Heart right ventricle (tissue), 16 donors: ENCODE data around the gene C4orf50. TPM values are rescaled to one million over a fixed set of nuclear protein-coding genes. Genes with fewer than 3 reads are reported as not detected.

Source experiments
- ATAC-seq, 8 donors: fragments of 200-7000 bp; cut with Tn5 transposase; one replicate each; pipeline ENCODE4 v1.9.1; 2020; ENCODE audit warnings: mild to moderate bottlenecking in 8 of 8, moderate library complexity in 8 of 8, moderate number of reproducible peaks in 1 of 8
- DNase-seq, 2 donors: peaks; one replicate each; pipeline ENCODE4 v3.0.0-alpha.2; 2020
- H3K27ac ChIP-seq, 10 donors: fragments of 200-600 bp; sonication (generic) in 2 of 10; one replicate each; pipeline versions ENCODE4 v1.5.0 to v1.8.0; 2020 to 2022; ENCODE audit warnings: mild to moderate bottlenecking in 3 of 10
- H3K27me3 ChIP-seq, 7 donors: fragments of 200-600 bp; one replicate each; pipeline ENCODE4 v1.8.0; 2021 to 2022; ENCODE audit warnings: mild to moderate bottlenecking in 2 of 7
- H3K36me3 ChIP-seq, 9 donors: fragments of 200-600 bp; sonication (generic) in 1 of 9; one replicate each; pipeline versions ENCODE4 v1.5.0 to v1.8.0; 2020 to 2022; ENCODE audit warnings: mild to moderate bottlenecking in 2 of 9
- H3K4me1 ChIP-seq, 9 donors: fragments of 200-600 bp; sonication (generic) in 1 of 9; one replicate each; pipeline versions ENCODE4 v1.5.0 to v1.8.0; 2020 to 2022; ENCODE audit warnings: mild to moderate bottlenecking in 4 of 9
- H3K4me3 ChIP-seq, 10 donors: fragments of 200-600 bp; sonication (generic) in 2 of 10; one replicate each; pipeline versions ENCODE4 v1.5.0 to v1.8.0; 2020 to 2022; ENCODE audit warnings: mild to moderate bottlenecking in 7 of 10, moderate library complexity in 2 of 10
- H3K9me3 ChIP-seq, 11 donors: fragments of 200-600 bp in 10 of 11; sonication (generic) in 2 of 11; one replicate each; pipeline versions ENCODE4 v1.5.0 to v1.8.0; 2013 to 2022; ENCODE audit warnings: mild to moderate bottlenecking in 2 of 11, control low read depth in 1 of 11, moderate library complexity in 1 of 11
- CTCF ChIP-seq, 9 donors: fragments of 200-600 bp; sonication (generic) in 2 of 9; IDR thresholded peaks; one replicate each; pipeline versions ENCODE4 v1.5.0 to v1.8.0; 2021 to 2022; ENCODE audit warnings: antibody characterized with exemption in 9 of 9, mild to moderate bottlenecking in 5 of 9, moderate library complexity in 1 of 9
- WGBS, 2 donors: extraction: QIAGEN DNeasy Blood & Tissue Kit; methylation state at CpG; one replicate each; pipeline ENCODE4 v1.1.7; 2013; ENCODE audit warnings: inconsistent platforms in 1 of 2; 5-methylcytosine and 5-hydroxymethylcytosine counted together
- intact Hi-C, 10 donors: fragments of 100-400 bp; cut with DNase I; formaldehyde crosslinking; loops; one replicate each; pipeline versions ENCODE4 v1.11.1 to v1.14.2; 2022
- polyA plus RNA-seq, 2 donors: library from polyadenylated mRNA; stranded (reverse); fragments of 200-250 nt; gene quantifications; one replicate each; pipeline ENCODE4 v1.2.3, GENCODE V29; 2013
- total RNA-seq, 10 donors: library from RNA; stranded (reverse); fragmentation: NEBNext Ultra II Directional in 3 of 10; extraction: Animal tissue kit (Norgen Biotek cat#: 25700) in 3 of 10; gene quantifications; one replicate each; pipeline versions ENCODE4 v1.2.1 to v1.2.4, GENCODE V29; 2021 to 2023
- donor health status: Arrhythmogenic right ventricular cardiomyopathy.
- donor health status: ischemic (EF 13 %, LVEDD 7.1; RV severe dilation, severe dysfunction).
- donor health status: healthy with polysubstance abuse.
- donor health status: DM: no; HTN: yes; CAD: no.
- donor health status: DM: no; HTN: no; CAD: no.
- donor health status: ischemic (EF 25% LVEDD 6.9; RV normal size, moderate dysfunction).
- donor health status: ischemic (EF 25% LVEDD 5.7; RV mildly dilated, moderate dysfunction).
- donor health status: healthy.
- donor health status: DM: yes; HTN: yes; CAD: no.
- donor health status: Ischemic cardiomyopathy.
- donor health status: ischemic (EF 35%, LVEDD 5.7; RV mildly dilated, moderate dysfunction).
- donor health status: nonischemic (EF 11% LVEDD 7.7; RV severe dilation, severe dysfunction).
- donor health status: DM: yes; HTN: yes; CAD: no.
- donor health status: PGD.
- donor health status: ischemic (EF 29% LVEDD 5.4; RV normal size, mild dysfunction).
- donor health status: nonischemic (EF 23%, LVEDD 6.1; RV moderate dilation, normal function).

The C4orf50 gene
- total and polyA plus RNA-seq, 12 donors: 0.05 TPM; not detected in 11

GRCh38 chr4:5877392-5877791, 140.8 kb downstream of the C4orf50 start:
- WGBS, 2 donors: 83 to 89% methylated on average over 9 of the region's 9 CpGs
- DNase-seq (no peak), ATAC-seq (no peak)
- Histone ChIP-seq H3K27me3 (peaks cover 0 to 32% (median 10%) of the 10 kb centered on the region in 7 donors), H3K36me3 (no peaks in the 10 kb centered on the region), H3K27ac (no peak overlapping the region), H3K4me1 (no peaks in the 10 kb centered on the region), H3K4me3 (no peak overlapping the region), H3K9me3 (no peaks in the 10 kb centered on the region)
- no peak for TF ChIP-seq CTCF (IDR thresholded peaks at IDR 0.05)
- intact Hi-C loops: no loop called here

DNA sequence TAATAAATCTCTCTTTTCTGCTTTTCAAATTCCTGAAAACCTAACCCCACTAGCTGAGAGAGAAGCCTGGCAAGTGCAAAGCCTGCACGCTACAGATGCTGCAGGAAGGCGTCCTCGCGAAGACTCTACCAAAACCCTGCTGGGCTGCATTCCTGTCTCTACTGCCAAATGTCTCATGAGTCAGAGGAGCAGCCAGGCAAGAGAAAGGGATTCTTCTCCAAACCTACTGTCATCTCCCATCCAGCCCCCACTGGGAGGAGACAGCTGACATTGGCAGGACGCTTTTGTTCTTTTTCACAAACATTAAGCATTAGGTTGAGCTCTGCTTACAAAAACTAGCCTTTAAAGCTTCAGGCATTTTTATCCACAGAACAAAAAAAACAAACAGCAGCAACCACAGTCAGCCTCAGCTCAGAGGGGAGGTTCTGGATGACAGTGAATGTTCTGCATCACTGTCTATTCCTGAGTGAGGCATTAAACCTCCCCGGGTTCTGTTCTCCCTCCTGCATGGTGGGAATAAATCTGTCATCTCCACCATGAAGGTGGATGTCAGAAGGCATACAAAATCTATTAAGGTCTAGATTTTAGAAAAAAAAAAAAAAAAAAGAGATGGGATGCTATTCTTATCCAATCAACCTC, 143.3 kb downstream of the C4orf50 start:
- Histone ChIP-seq H3K27ac (no peak overlapping the region), H3K27me3 (peaks cover 0 to 27% (median 5%) of the 10 kb centered on the region in 7 donors), H3K9me3 (no peaks in the 10 kb centered on the region), H3K4me1 (no peaks in the 10 kb centered on the region), H3K4me3 (no peak overlapping the region), H3K36me3 (no peaks in the 10 kb centered on the region)
- DNase-seq (no peak), ATAC-seq (no peak)
- no peak for TF ChIP-seq CTCF (IDR thresholded peaks at IDR 0.05)
- 48 to 50% methylated on average over 6 of the region's 6 CpGs for WGBS, 2 donors
- intact Hi-C loops: no loop called here

DNA sequence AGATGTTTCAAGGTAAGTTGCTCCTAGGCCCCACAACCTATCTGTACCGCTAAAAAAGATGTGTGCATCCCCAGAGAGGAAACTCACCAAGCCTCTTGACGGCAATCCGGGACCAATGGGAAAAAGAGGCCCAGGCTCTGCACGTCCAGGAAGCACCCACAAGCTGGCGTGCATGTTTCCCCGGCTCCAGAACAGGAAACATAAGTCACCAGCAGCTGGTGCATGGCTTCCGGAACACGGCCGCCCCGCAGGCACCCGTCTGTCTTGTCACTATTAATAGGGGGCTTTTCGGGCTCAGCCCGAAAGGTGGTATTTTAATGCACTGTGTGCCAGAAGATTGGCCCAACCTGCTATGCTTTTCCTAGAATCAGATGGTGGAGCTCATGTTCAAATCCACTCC, 147.5 kb downstream of the C4orf50 start:
- peaks cover 0 to 8% (median 0%) of the 10 kb centered on the region in 7 donors for H3K27me3 ChIP-seq
- H3K36me3 ChIP-seq: no peaks in the 10 kb centered on the region
- no peaks in the 10 kb centered on the region for H3K4me1 ChIP-seq
- ATAC-seq: no peak
- 70% methylated on average over 13 of the region's 13 CpGs for WGBS, 2 donors
- no peak overlapping the region for H3K27ac ChIP-seq
- no peaks in the 10 kb centered on the region for H3K9me3 ChIP-seq
- DNase-seq: no peak
- intact Hi-C loops: no loop called here
- TF ChIP-seq CTCF (IDR thresholded peaks at IDR 0.05): no peak
- no peak overlapping the region for H3K4me3 ChIP-seq

DNA sequence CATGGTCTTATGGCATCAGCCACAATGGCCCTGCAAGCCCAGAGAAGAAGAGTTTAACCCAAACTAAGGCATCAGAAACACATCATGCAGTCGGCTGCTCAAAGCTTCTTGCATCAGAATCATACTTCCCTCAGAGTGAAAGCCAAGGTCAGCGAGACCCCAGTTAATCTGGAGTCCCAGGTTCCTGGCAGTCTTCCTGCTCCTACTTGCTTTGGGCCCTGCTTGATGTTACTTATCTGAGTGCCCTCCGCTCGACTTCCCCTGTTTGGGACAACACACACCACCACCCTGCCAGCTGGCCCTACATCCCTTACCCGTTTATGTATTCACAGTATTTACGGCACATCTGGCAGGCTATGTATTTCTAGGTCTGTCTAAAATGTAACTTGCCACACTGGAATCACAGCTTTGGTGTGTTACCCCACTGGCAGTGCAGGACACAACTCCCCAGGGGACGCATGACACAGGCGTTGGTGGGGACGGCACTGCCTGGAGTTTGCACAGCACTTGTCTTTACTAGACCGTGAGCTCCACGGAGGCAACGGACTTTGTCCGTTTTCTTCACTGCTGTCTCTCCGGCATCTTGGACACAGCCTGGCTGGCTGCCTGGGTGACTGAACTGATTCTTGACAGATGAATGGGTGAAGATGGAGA, 148.1 kb downstream of the C4orf50 start:
- no peaks in the 10 kb centered on the region for H3K36me3 ChIP-seq
- no peak overlapping the region for H3K27ac ChIP-seq
- no peak for ATAC-seq
- no peaks in the 10 kb centered on the region for H3K9me3 ChIP-seq
- intact Hi-C loops: no loop called here
- DNase-seq: no peak
- peaks cover 0 to 8% (median 0%) of the 10 kb centered on the region in 7 donors for H3K27me3 ChIP-seq
- no peaks in the 10 kb centered on the region for H3K4me1 ChIP-seq
- no peak for TF ChIP-seq CTCF (IDR thresholded peaks at IDR 0.05)
- 83 to 85% methylated on average over 14 of the region's 14 CpGs for WGBS, 2 donors
- no peak overlapping the region for H3K4me3 ChIP-seq
